NCI-H446 treated with DMSO at 0.1 percent for 48 hours (cell line): Measurements from ENCODE around the gene LIMK1.

Experiments
- DNase-seq: peaks from one replicate; lab custom pipeline; 2025; lab: John Stamatoyannopoulos, UW

The LIMK1 gene

GRCh38 chr7:74056096-74056915 is 27.3 kb upstream of the LIMK1 start:
- DNase-seq = no peak

- DNase-seq = no peak
These were observed 26.2 kb upstream of the LIMK1 start for GRCh38 chr7:74057216-74057925.

GRCh38 chr7:74057987-74058386 is 25.6 kb upstream of the LIMK1 start:
- DNase-seq = no peak

- DNase-seq = no peak
These were observed 25.1 kb upstream of the LIMK1 start for GRCh38 chr7:74058486-74058885.

GRCh38 chr7:74059037-74059436 is 24.6 kb upstream of the LIMK1 start:
- no peak for DNase-seq

- DNase-seq = no peak
These were observed 23.7 kb upstream of the LIMK1 start for GRCh38 chr7:74059681-74060588.

GRCh38 chr7:74061840-74062539 is 21.6 kb upstream of the LIMK1 start:
- no peak for DNase-seq

- no peak for DNase-seq
These were observed 20.4 kb upstream of the LIMK1 start for GRCh38 chr7:74063223-74063641.

GRCh38 chr7:74063646-74064045 is 20.0 kb upstream of the LIMK1 start:
- no peak for DNase-seq

- DNase-seq = no peak
These were observed 18.9 kb upstream of the LIMK1 start for GRCh38 chr7:74064696-74065095.

GRCh38 chr7:74066626-74067025 is 17.0 kb upstream of the LIMK1 start:
- no peak for DNase-seq

GRCh38 chr7:74068378-74069085 is 15.1 kb upstream of the LIMK1 start:
- DNase-seq = no peak

- no peak for DNase-seq
These were observed 14.5 kb upstream of the LIMK1 start for GRCh38 chr7:74069086-74069541.

GRCh38 chr7:74069790-74070618 is 13.6 kb upstream of the LIMK1 start:
- DNase-seq = no peak

- DNase-seq = no peak
These were observed 13.0 kb upstream of the LIMK1 start for GRCh38 chr7:74070619-74070921.

GRCh38 chr7:74071121-74071520 is 12.5 kb upstream of the LIMK1 start:
- DNase-seq = no peak

- no peak for DNase-seq
These were observed 8.8 kb upstream of the LIMK1 start for GRCh38 chr7:74074770-74075169.

- DNase-seq = no peak
These were observed 5.1 kb upstream of the LIMK1 start for GRCh38 chr7:74078461-74078860.

GRCh38 chr7:74082770-74083116 is 861 bp upstream of the LIMK1 start:
- DNase-seq = no peak

GRCh38 chr7:74083928-74084721 is 521 bp downstream of the LIMK1 start:
- no peak for DNase-seq
